Aorta (tissue), 5 donors: Measurements from ENCODE around the gene DRG1. TPM values are rescaled to one million over a fixed set of nuclear protein-coding genes. Genes with fewer than 3 reads are reported as not detected.

Source experiments
- ATAC-seq: fragments of 200-7000 bp; cut with Tn5 transposase; one replicate; pipeline ENCODE4 v1.9.1; 2022; ENCODE audit warnings: moderate library complexity; ENCODE audit not compliant: low FRiP score
- DNase-seq, 2 donors: peaks; one replicate each; pipeline ENCODE4 v3.0.0-alpha.2; 2020
- H3K27ac ChIP-seq, 2 donors: one replicate each; pipeline ENCODE4 v1.5.1; 2013; ENCODE audit warnings: low read length in 2 of 2, mild to moderate bottlenecking in 2 of 2, moderate library complexity in 2 of 2, control low read depth in 1 of 2, inconsistent platforms in 1 of 2, low read depth in 1 of 2
- H3K27me3 ChIP-seq, 2 donors: one replicate each; pipeline ENCODE4 v1.6.1; 2013; ENCODE audit warnings: control low read depth in 1 of 2, low read length in 1 of 2, mild to moderate bottlenecking in 1 of 2, moderate library complexity in 1 of 2; ENCODE audit not compliant: insufficient read depth in 2 of 2, control insufficient read depth in 1 of 2
- H3K36me3 ChIP-seq, 2 donors: one replicate each; pipeline ENCODE4 v1.6.1; 2013; ENCODE audit warnings: control low read depth in 1 of 2, low read length in 1 of 2, mild to moderate bottlenecking in 1 of 2; ENCODE audit not compliant: insufficient read depth in 2 of 2, control insufficient read depth in 1 of 2
- H3K4me1 ChIP-seq, 2 donors: one replicate each; pipeline ENCODE4 v1.6.1; 2013; ENCODE audit warnings: low read length in 2 of 2, control low read depth in 1 of 2, mild to moderate bottlenecking in 1 of 2, moderate library complexity in 1 of 2; ENCODE audit not compliant: insufficient read depth in 2 of 2, control insufficient read depth in 1 of 2
- H3K4me3 ChIP-seq, 2 donors: one replicate each; pipeline ENCODE4 v1.5.1; 2013; ENCODE audit warnings: low read length in 2 of 2, control low read depth in 1 of 2, mild to moderate bottlenecking in 1 of 2
- H3K9me3 ChIP-seq: one replicate; pipeline ENCODE4 v1.6.1; 2013; ENCODE audit warnings: mild to moderate bottlenecking, low read length; ENCODE audit not compliant: control insufficient read depth
- WGBS, 2 donors: extraction: QIAGEN DNeasy Blood & Tissue Kit; methylation state at CpG; one replicate each; pipeline ENCODE4 v1.1.7; 2013; 5-methylcytosine and 5-hydroxymethylcytosine counted together
- intact Hi-C, 2 donors: fragments of 100-400 bp; cut with DNase I; formaldehyde crosslinking; loops; one replicate each; pipeline versions ENCODE4 v1.14.2 to v1.15.0; 2022
- polyA plus RNA-seq, 2 donors: library from polyadenylated mRNA; stranded (reverse); fragments of 200-250 nt; gene quantifications; one replicate each; pipeline ENCODE4 v1.2.3, GENCODE V29; 2013
- total RNA-seq, 2 donors: library from RNA; stranded (reverse); fragmentation: NEBNext Ultra II Directional; extraction: Animal tissue kit (Norgen Biotek cat#: 25700); gene quantifications; one replicate each; pipeline ENCODE4 v1.2.1, GENCODE V29; 2021
- donor health status: healthy with polysubstance abuse.
- donor health status: Bipolar disorder and iron deficiency.
- donor health status: DM: no; HTN: no; CAD: no.
- donor health status: DM: no; HTN: no; CAD: no.
- donor health status: DM: yes; HTN: yes; CAD: no.

DRG1 gene
- total and polyA plus RNA-seq, 4 donors: 34.4 to 58.2 (median 41.2) TPM

DNA sequence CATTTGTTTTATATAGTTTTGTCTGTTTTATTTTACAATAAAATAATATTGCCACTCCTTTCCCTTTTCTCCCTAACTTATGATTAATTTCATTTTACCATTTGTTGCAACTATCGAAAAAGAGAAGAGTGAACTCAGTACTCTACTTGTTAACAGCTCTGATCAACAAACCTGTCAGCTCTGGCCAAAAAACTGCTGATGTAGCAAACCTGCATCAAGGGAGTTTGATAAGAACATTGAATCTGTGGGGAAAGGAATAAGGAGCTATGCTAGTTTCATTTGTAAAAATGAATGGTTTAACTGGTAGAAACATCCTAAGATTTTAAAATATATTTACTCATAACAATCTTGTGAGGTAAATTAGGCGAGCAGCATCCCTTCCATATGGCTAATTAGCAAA, 47.4 kb downstream of the DRG1 start:
- no peak for ATAC-seq
- Histone ChIP-seq H3K27me3 (no peaks in the 10 kb centered on the region), H3K4me1 (no peaks in the 10 kb centered on the region), H3K9me3 (no peaks in the 10 kb centered on the region), H3K36me3 (peaks cover 6 to 16% of the 10 kb centered on the region in 2 donors), H3K27ac (no peak overlapping the region), H3K4me3 (no peak overlapping the region)
- no peak for DNase-seq
- WGBS, 2 donors: 71 to 83% methylated on average over 2 of the region's 2 CpGs
- intact Hi-C loops: no loop called here

- no peak for ATAC-seq
- Histone ChIP-seq H3K27ac (no peak overlapping the region), H3K27me3 (no peaks in the 10 kb centered on the region), H3K9me3 (no peaks in the 10 kb centered on the region), H3K36me3 (peaks cover 4 to 16% of the 10 kb centered on the region in 2 donors), H3K4me1 (no peaks in the 10 kb centered on the region), H3K4me3 (no peak overlapping the region)
- DNase-seq: no peak
- 89 to 94% methylated on average over 3 of the region's 3 CpGs for WGBS, 2 donors
- intact Hi-C loops: no loop called here
These were observed 47.9 kb downstream of the DRG1 start for GRCh38 chr22:31447337-31447736.

DNA sequence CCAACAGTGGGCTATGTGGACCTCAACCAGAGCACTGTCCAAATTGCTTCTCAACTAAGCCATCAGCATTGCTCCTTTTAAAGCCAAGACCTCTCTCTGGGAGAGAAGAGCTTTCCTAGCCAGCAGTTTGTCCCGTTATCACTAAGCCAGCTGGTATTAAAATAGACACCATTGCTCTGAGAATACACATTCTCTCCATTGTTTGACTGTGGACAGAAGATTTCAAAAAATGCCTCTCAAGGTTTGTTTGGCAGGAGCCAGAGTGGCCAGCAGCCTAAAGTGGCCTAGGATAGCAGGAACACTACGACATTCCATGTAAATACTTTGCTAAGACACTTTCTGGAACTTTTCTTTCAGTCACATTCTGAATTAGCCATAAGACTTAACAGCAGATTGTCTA, 49.0 kb downstream of the DRG1 start:
- ATAC-seq (no peak), DNase-seq (no peak)
- Histone ChIP-seq H3K36me3 (peaks cover 3 to 14% of the 10 kb centered on the region in 2 donors), H3K4me3 (no peak overlapping the region), H3K27me3 (no peaks in the 10 kb centered on the region), H3K4me1 (no peaks in the 10 kb centered on the region), H3K27ac (no peak overlapping the region), H3K9me3 (no peaks in the 10 kb centered on the region)
- intact Hi-C loops: no loop called here
- 57 to 69% methylated on average over 2 of the region's 2 CpGs for WGBS, 2 donors

DNA sequence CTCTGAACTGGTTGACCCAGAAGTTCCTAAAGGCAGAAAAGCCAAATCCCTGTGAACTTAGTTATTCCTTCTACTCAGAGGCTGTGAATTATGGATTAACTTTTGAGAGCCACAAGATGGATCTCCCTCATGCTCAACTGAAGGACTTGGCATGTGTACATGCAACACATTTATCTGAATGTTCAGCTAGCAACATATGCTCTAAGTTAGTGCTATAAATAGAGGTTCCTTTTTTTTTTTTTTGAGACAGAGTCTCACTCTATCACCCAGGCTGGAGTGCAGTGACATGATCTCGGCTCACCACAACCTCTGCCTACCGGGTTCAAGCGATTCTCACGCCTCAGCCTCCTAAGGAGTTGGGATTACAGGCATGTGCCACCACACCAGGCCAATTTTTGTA, 50.1 kb downstream of the DRG1 start:
- Histone ChIP-seq H3K36me3 (peaks cover 8 to 17% of the 10 kb centered on the region in 2 donors), H3K4me1 (no peaks in the 10 kb centered on the region), H3K27ac (no peak overlapping the region), H3K27me3 (no peaks in the 10 kb centered on the region), H3K9me3 (no peaks in the 10 kb centered on the region), H3K4me3 (no peak overlapping the region)
- intact Hi-C loops: no loop called here
- DNase-seq: no peak
- no peak for ATAC-seq
- 51 to 55% methylated on average over 4 of the region's 4 CpGs for WGBS, 2 donors

- Histone ChIP-seq H3K4me1 (no peaks in the 10 kb centered on the region), H3K9me3 (no peaks in the 10 kb centered on the region), H3K4me3 (no peak overlapping the region), H3K27me3 (no peaks in the 10 kb centered on the region), H3K27ac (no peak overlapping the region), H3K36me3 (peaks cover 6 to 15% of the 10 kb centered on the region in 2 donors)
- ATAC-seq (no peak), DNase-seq (no peak)
- intact Hi-C loops: no loop called here
- WGBS, 2 donors: 76 to 81% methylated on average over 5 of the region's 5 CpGs
These were observed 52.5 kb downstream of the DRG1 start for GRCh38 chr22:31451709-31452571.

- Histone ChIP-seq H3K9me3 (no peaks in the 10 kb centered on the region), H3K27ac (no peak overlapping the region), H3K4me3 (no peak overlapping the region), H3K36me3 (peaks cover 4 to 11% of the 10 kb centered on the region in 2 donors), H3K4me1 (no peaks in the 10 kb centered on the region), H3K27me3 (no peaks in the 10 kb centered on the region)
- intact Hi-C loops: no loop called here
- ATAC-seq: no peak
- no peak for DNase-seq
- WGBS, 2 donors: 91 to 92% methylated on average over 3 of the region's 3 CpGs
These were observed 62.3 kb downstream of the DRG1 start for GRCh38 chr22:31461699-31462098.

DNA sequence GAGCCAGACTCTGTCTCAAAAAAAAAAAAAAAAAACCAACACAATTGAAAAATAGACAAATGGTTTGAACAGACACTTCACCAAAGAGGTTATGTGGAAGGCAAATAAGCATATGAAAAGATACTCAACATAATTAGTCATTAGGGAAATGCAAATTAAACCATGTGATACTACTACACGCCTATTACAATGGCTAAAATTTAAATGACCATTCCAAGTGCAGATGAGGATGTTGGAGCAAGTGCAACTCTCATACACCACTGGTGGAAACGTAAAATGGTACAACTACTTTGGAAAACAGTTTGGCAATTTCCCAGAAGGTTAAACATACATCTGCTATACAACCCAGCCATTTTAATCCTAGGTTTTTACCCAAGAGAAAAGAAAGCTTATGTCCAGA, 65.9 kb downstream of the DRG1 start:
- Histone ChIP-seq H3K27me3 (no peaks in the 10 kb centered on the region), H3K4me1 (no peaks in the 10 kb centered on the region), H3K36me3 (peaks cover 4 to 7% of the 10 kb centered on the region in 2 donors), H3K4me3 (no peak overlapping the region), H3K9me3 (no peaks in the 10 kb centered on the region), H3K27ac (no peak overlapping the region)
- no peak for DNase-seq
- 93 to 98% methylated on average over 2 of the region's 2 CpGs for WGBS, 2 donors
- no peak for ATAC-seq
- intact Hi-C loops: no loop called here

- ATAC-seq (no peak), DNase-seq (no peak)
- Histone ChIP-seq H3K4me1 (no peaks in the 10 kb centered on the region), H3K9me3 (no peaks in the 10 kb centered on the region), H3K27ac (no peak overlapping the region), H3K36me3 (no peaks in the 10 kb centered on the region), H3K27me3 (no peaks in the 10 kb centered on the region), H3K4me3 (no peak overlapping the region)
- intact Hi-C loops: no loop called here
- WGBS, 2 donors: 84 to 89% methylated on average over 2 of the region's 2 CpGs
These were observed 75.3 kb downstream of the DRG1 start for GRCh38 chr22:31474743-31475142.

DNA sequence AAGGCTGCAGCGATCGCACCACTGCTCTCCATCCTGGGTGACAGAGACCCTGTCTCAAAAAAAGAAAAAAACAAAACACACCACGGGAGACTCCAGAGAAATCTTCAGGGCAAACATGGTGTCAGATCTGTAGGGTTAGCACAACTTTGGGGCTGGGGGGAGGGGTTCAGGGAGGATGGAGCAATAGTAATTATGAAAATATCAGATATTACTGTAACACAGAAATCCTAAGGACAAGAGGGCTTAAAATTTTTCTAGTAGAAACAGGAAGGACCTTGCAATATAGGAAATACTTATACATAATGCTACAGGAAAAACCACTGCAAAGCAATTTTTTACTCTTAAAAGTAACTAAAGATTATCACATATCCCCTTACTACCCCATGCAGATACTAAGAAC, 76.4 kb downstream of the DRG1 start:
- 87 to 89% methylated on average over 3 of the region's 3 CpGs for WGBS, 2 donors
- no peaks in the 10 kb centered on the region for H3K4me1 ChIP-seq
- H3K27ac ChIP-seq: no peak overlapping the region
- peaks cover 0 to 3% of the 10 kb centered on the region in 2 donors for H3K36me3 ChIP-seq
- intact Hi-C loops: no loop called here
- no peak overlapping the region for H3K4me3 ChIP-seq
- ATAC-seq (no peak), DNase-seq (no peak)
- no peaks in the 10 kb centered on the region for H3K9me3 ChIP-seq
- no peaks in the 10 kb centered on the region for H3K27me3 ChIP-seq
